H1 (cell line): Measurements from ENCODE around the gene REPS1. TPM values are rescaled to one million over a fixed set of nuclear protein-coding genes. Genes with fewer than 3 reads are reported as not detected.

Experiments used
- CTCF ChIA-PET: fragments of 300-600 bp; sonication (Branson Sonifier 250); formaldehyde crosslinking; loops from one replicate; lab custom pipeline; 2021; ENCODE audit not compliant: partially characterized antibody; lab: Charles Lee
- POLR2A ChIA-PET: fragments of 300-600 bp; sonication (Branson Sonifier 250); formaldehyde crosslinking; loops from one replicate; lab custom pipeline; 2021; ENCODE audit warnings: inconsistent platforms; ENCODE audit not compliant: partially characterized antibody; lab: Charles Lee
- DNase-seq, 2 experiments: peaks; one replicate each; pipeline versions ENCODE4 v3.0.0 to v3.0.0-alpha.2; 2010 to 2022; ENCODE audit warnings: low spot score in 2 of 2, low read depth in 1 of 2, mixed read lengths in 1 of 2
- FAIRE-seq: peaks from 2 replicates; lab custom pipeline; 2011; peaks lifted over from hg19 to GRCh38; lab: Jason Lieb, UNC
- H2AFZ ChIP-seq: 2 replicates; pipeline ENCODE4 v1.8.1; 2012; ENCODE audit warnings: low read length, inconsistent platforms
- H2AK5ac ChIP-seq: 2 replicates; pipeline ENCODE4 v1.6.1; 2013; ENCODE audit warnings: low read depth, low read length
- H2BK120ac ChIP-seq: replicated peaks from 2 replicates; pipeline ENCODE3; 2013; ENCODE audit warnings: low read depth, low read length, inconsistent platforms
- H2BK12ac ChIP-seq: 2 replicates; pipeline ENCODE4 v1.6.1; 2013; ENCODE audit warnings: low read depth, low read length
- H2BK15ac ChIP-seq: 2 replicates; pipeline ENCODE4 v1.6.1; 2013; ENCODE audit warnings: low read length
- H2BK20ac ChIP-seq: 2 replicates; pipeline ENCODE4 v1.6.1; 2013; ENCODE audit warnings: low read length
- H2BK5ac ChIP-seq: 2 replicates; pipeline ENCODE4 v1.6.1; 2013; ENCODE audit warnings: low read depth, low read length
- H3K14ac ChIP-seq: 2 replicates; pipeline ENCODE4 v1.6.1; 2013; ENCODE audit warnings: inconsistent platforms; ENCODE audit not compliant: insufficient read length
- H3K18ac ChIP-seq: 2 replicates; pipeline ENCODE4 v1.6.1; 2013; ENCODE audit warnings: low read length; ENCODE audit errors: extremely low read depth
- H3K23ac ChIP-seq: 2 replicates; pipeline ENCODE4 v1.6.1; 2013; ENCODE audit warnings: inconsistent platforms; ENCODE audit not compliant: insufficient read length
- H3K23me2 ChIP-seq: 2 replicates; pipeline ENCODE4 v1.6.1; 2013; ENCODE audit warnings: low read depth, low read length
- H3K27ac ChIP-seq: 2 replicates; pipeline ENCODE4 v1.6.1; 2011; ENCODE audit warnings: low read depth, low read length, inconsistent platforms
- H3K27me3 ChIP-seq, 4 experiments: replicated peaks in 1 of 4; 1 replicate in 1 of 4; 2 replicates in 3 of 4; pipeline versions ENCODE4 v1.6.1 to v1.8.1; 2011 to 2013; ENCODE audit warnings: low read length in 3 of 4, mild to moderate bottlenecking in 3 of 4, inconsistent platforms in 2 of 4, mixed read lengths in 2 of 4, moderate library complexity in 1 of 4; ENCODE audit not compliant: control insufficient read depth in 3 of 4, insufficient read depth in 3 of 4; ENCODE audit errors: extremely low read depth in 1 of 4
- H3K36me3 ChIP-seq, 4 experiments: 2 replicates each; pipeline versions ENCODE4 v1.6.1 to v1.8.1; 2011 to 2013; ENCODE audit warnings: mild to moderate bottlenecking in 4 of 4, low read length in 3 of 4, moderate library complexity in 2 of 4, control low read depth in 1 of 4, inconsistent platforms in 1 of 4; ENCODE audit not compliant: insufficient read depth in 4 of 4, control insufficient read depth in 2 of 4
- H3K4ac ChIP-seq: replicated peaks from 2 replicates; pipeline ENCODE3; 2013; ENCODE audit warnings: low read length, low read depth, mixed read lengths, inconsistent platforms; ENCODE audit not compliant: insufficient read length
- H3K4me1 ChIP-seq, 4 experiments: replicated peaks in 1 of 4; 1 replicate in 1 of 4; 2 replicates in 3 of 4; pipeline versions ENCODE4 v1.6.1 to v1.8.1; 2011 to 2013; ENCODE audit warnings: low read length in 3 of 4, inconsistent platforms in 2 of 4, mixed read lengths in 1 of 4; ENCODE audit not compliant: insufficient read depth in 4 of 4, control insufficient read depth in 3 of 4
- H3K4me2 ChIP-seq, 2 experiments: 2 replicates each; pipeline versions ENCODE4 v1.6.1 to v1.8.1; 2011 to 2013; ENCODE audit warnings: low read depth in 2 of 2, low read length in 2 of 2, control low read depth in 1 of 2, inconsistent platforms in 1 of 2, mild to moderate bottlenecking in 1 of 2; ENCODE audit not compliant: insufficient read depth in 1 of 2
- H3K4me3 ChIP-seq, 4 experiments: fragments of 200-600, 300-600 bp in 1 of 4; sonication (generic), shearing (Covaris generic), sonication (Bioruptor Twin) in 1 of 4; 2 replicates each; pipeline versions ENCODE4 v1.5.1 to v1.8.1; 2011 to 2016; ENCODE audit warnings: low read length in 4 of 4, low read depth in 3 of 4, control low read depth in 2 of 4, inconsistent platforms in 2 of 4, mild to moderate bottlenecking in 2 of 4, mixed read lengths in 1 of 4, moderate library complexity in 1 of 4; ENCODE audit not compliant: insufficient read depth in 2 of 4; ENCODE audit errors: extremely low read depth in 1 of 4
- H3K56ac ChIP-seq: replicated peaks from 2 replicates; pipeline ENCODE3; 2013; ENCODE audit warnings: low read depth, mild to moderate bottlenecking, mixed read lengths, low read length, inconsistent platforms; ENCODE audit not compliant: insufficient read length
- H3K79me1 ChIP-seq: 2 replicates; pipeline ENCODE4 v1.6.1; 2013; ENCODE audit warnings: low read depth, low read length, control low read depth
- H3K79me2 ChIP-seq, 2 experiments: 2 replicates each; pipeline versions ENCODE4 v1.6.1 to v1.8.1; 2012 to 2013; ENCODE audit warnings: low read length in 2 of 2, mild to moderate bottlenecking in 2 of 2, inconsistent platforms in 1 of 2; ENCODE audit not compliant: insufficient read depth in 2 of 2, control insufficient read depth in 1 of 2
- H3K9ac ChIP-seq, 4 experiments: replicated peaks in 1 of 4; 1 replicate in 1 of 4; 2 replicates in 3 of 4; pipeline versions ENCODE4 v1.6.1 to v1.8.1; 2011 to 2013; ENCODE audit warnings: low read depth in 3 of 4, low read length in 3 of 4, control low read depth in 2 of 4, mild to moderate bottlenecking in 2 of 4, moderate library complexity in 2 of 4, inconsistent platforms in 1 of 4; ENCODE audit errors: extremely low read depth in 1 of 4
- H3K9me3 ChIP-seq, 2 experiments: 2 replicates each; pipeline versions ENCODE4 v1.6.1 to v1.8.1; 2012 to 2013; ENCODE audit warnings: mild to moderate bottlenecking in 2 of 2, moderate library complexity in 2 of 2, control low read depth in 1 of 2, inconsistent platforms in 1 of 2, low read depth in 1 of 2, low read length in 1 of 2, mixed read lengths in 1 of 2; ENCODE audit not compliant: insufficient read depth in 2 of 2
- H4K20me1 ChIP-seq, 2 experiments: replicated peaks in 1 of 2; 2 replicates each; pipeline versions ENCODE3 to v1.8.1; 2011 to 2013; ENCODE audit warnings: inconsistent platforms in 2 of 2, low read length in 2 of 2, mild to moderate bottlenecking in 1 of 2; ENCODE audit not compliant: insufficient read depth in 2 of 2, control insufficient read depth in 1 of 2
- H4K5ac ChIP-seq: 2 replicates; pipeline ENCODE4 v1.6.1; 2013; ENCODE audit warnings: low read length, low read depth, mixed read lengths, inconsistent platforms; ENCODE audit not compliant: insufficient read length
- H4K8ac ChIP-seq: 2 replicates; pipeline ENCODE4 v1.8.0; 2013; ENCODE audit warnings: mild to moderate bottlenecking, moderate library complexity, low read length, inconsistent platforms; ENCODE audit not compliant: insufficient read depth; ENCODE audit errors: extremely low read depth
- H4K91ac ChIP-seq: replicated peaks from 2 replicates; pipeline ENCODE3; 2013; ENCODE audit warnings: low read length, mixed read lengths, inconsistent platforms; ENCODE audit not compliant: insufficient read length
- POU5F1 ChIP-seq: IDR thresholded peaks from 2 replicates; pipeline ENCODE4 v1.6.1; 2011; ENCODE audit warnings: low read depth, mild to moderate bottlenecking, low read length, moderate library complexity
- RXRA ChIP-seq: IDR thresholded peaks from 2 replicates; pipeline ENCODE4 v1.6.1; 2011; ENCODE audit warnings: low read depth, mild to moderate bottlenecking, low read length, moderate library complexity; ENCODE audit not compliant: insufficient read depth
- WGBS, 2 experiments: shearing (Covaris generic) in 1 of 2; methylation state at CpG; one replicate each; pipeline versions ENCODE4 v1.1.6 to v1.1.7; 2013 to 2015; ENCODE audit warnings: low lambda C conversion rate in 2 of 2, mixed read lengths in 2 of 2, inconsistent platforms in 1 of 2, low coverage in 1 of 2, missing lambda C conversion rate in 1 of 2; ENCODE audit not compliant: insufficient replicate concordance in 2 of 2, insufficient coverage in 1 of 2, insufficient read length in 1 of 2; ENCODE audit errors: extremely low coverage in 1 of 2, missing lambda C conversion rate in 1 of 2; 5-methylcytosine and 5-hydroxymethylcytosine counted together
- polyA plus RNA-seq, 7 experiments: library from polyadenylated mRNA; depleted of rRNA in 3 of 7; stranded (reverse) in 5 of 7; unstranded in 2 of 7; fragments of >200 nt in 5 of 7; fragments of 200-250 nt in 2 of 7; gene quantifications; 1 replicate in 5 of 7; 2 replicates in 1 of 7; 4 replicates in 1 of 7; pipeline versions ENCODE4 v1.2.1 to v1.2.3, GENCODE V29; 2011 to 2013; ENCODE audit warnings: missing spikeins in 2 of 7, mixed read lengths in 2 of 7
- total RNA-seq: library from RNA; stranded (reverse); fragmentation: NEBNext Ultra II Directional; extraction: Animal tissue kit (Norgen Biotek cat#: 25700); gene quantifications from 2 replicates; pipeline ENCODE4 v1.2.1, GENCODE V29; 2021

Gene REPS1
- total and polyA plus RNA-seq, 2 of the 8 experiments (the other 6 are each of a cell fraction or from before 2014, with no cell fraction given), result 52.1 to 68.9 TPM

DNA sequence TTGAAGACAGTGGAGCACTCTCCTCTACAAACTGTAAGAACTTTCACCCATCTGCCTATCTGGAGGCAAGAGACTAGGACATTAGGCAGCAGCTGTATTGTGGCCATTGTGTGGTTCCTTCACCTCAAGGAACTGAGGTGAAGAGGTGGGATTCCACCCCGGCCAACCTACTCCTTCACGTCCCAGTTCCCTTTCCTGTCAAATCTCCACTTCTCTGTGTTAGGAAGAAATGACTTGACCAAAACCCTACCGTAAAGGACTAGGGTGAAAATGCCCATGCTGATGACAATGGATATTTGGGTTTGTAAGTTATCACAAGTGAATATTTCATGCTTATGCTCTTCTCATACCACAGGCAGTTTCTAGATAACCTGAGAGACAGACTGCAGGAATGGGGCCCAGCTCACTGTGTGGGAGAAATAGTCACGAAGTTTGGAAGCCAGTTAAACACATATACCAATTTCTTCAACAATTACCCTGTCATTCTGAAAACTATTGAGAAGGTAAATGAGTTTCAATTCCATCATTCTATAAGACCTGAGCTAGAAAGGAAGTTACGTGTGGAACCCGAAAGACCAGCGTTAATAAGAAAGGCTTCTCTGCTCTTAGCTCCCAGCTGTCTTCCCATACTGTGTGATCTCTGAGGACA, 105.6 kb downstream of the REPS1 start:
- no peak overlapping the region for H3K27ac ChIP-seq
- no peaks in the 10 kb centered on the region for H3K27me3 ChIP-seq
- H3K4me2 ChIP-seq, result no peak overlapping the region
- WGBS, 2 experiments, result 84% methylated on average over 7 of the region's 7 CpGs; no CpG with 5 or more reads in 1 of the 2 experiments
- FAIRE-seq, result no peak
- no peaks in the 10 kb centered on the region for H3K79me1 ChIP-seq
- no peak overlapping the region for H2BK15ac ChIP-seq
- H4K8ac ChIP-seq, result no peak overlapping the region
- H4K20me1 ChIP-seq, result no peaks in the 10 kb centered on the region
- H4K91ac ChIP-seq, result no peak overlapping the region
- ChIA-PET POLR2A (interaction anchor here (0.7 to 1.9 kb wide), 2 partner anchors 9 to 10 kb away, joined by 3 to 4 read pairs; no protein-coding TSS in a partner anchor), CTCF (no interaction called here)
- no peak overlapping the region for H4K5ac ChIP-seq
- H3K18ac ChIP-seq, result no peak overlapping the region
- H2BK12ac ChIP-seq, result no peak overlapping the region
- H2BK120ac ChIP-seq, result no peak overlapping the region
- H2BK20ac ChIP-seq, result no peak overlapping the region
- H3K9ac ChIP-seq, result no peak overlapping the region
- no peak overlapping the region for H2AK5ac ChIP-seq
- H3K14ac ChIP-seq, result no peak overlapping the region
- no peak overlapping the region for H2AFZ ChIP-seq
- no peak overlapping the region for H3K23ac ChIP-seq
- H3K4me3 ChIP-seq, result no peak overlapping the region
- no peaks in the 10 kb centered on the region for H3K23me2 ChIP-seq
- DNase-seq, result no peak
- no peaks in the 10 kb centered on the region for H3K4me1 ChIP-seq
- H2BK5ac ChIP-seq, result no peak overlapping the region
- no peak overlapping the region for H3K56ac ChIP-seq
- no peak overlapping the region for H3K4ac ChIP-seq
- H3K9me3 ChIP-seq, result peaks cover 0 to 4% of the 10 kb centered on the region in 2 experiments; a peak in 1 of 4 replicates
- H3K36me3 ChIP-seq, result no peaks in the 10 kb centered on the region
- H3K79me2 ChIP-seq, result no peaks in the 10 kb centered on the region
- TF ChIP-seq POU5F1, result no peak
- no peak for TF ChIP-seq RXRA
